Mesenchymal stem cell (in vitro differentiated cells and primary cell): ENCODE data around the gene NEK1.

Experiments
- DNase-seq: peaks from one replicate; pipeline ENCODE4 v3.0.0-alpha.2; 2013
- H2AFZ ChIP-seq: one replicate; pipeline ENCODE4 v1.6.1; 2013; ENCODE audit warnings: low read depth, mild to moderate bottlenecking, control low read depth, inconsistent platforms, low read length, moderate library complexity
- H2AK5ac ChIP-seq: 2 replicates; pipeline ENCODE4 v1.6.1; 2013; ENCODE audit warnings: low read length, moderate library complexity, mild to moderate bottlenecking, inconsistent platforms; ENCODE audit not compliant: severe bottlenecking
- H2BK120ac ChIP-seq: one replicate; pipeline ENCODE4 v1.6.1; 2013; ENCODE audit warnings: low read depth, mild to moderate bottlenecking, inconsistent platforms, low read length, moderate library complexity
- H2BK12ac ChIP-seq, 2 experiments: one replicate each; pipeline ENCODE4 v1.6.1; 2013; ENCODE audit warnings: inconsistent platforms in 2 of 2, low read length in 2 of 2, mild to moderate bottlenecking in 2 of 2, moderate library complexity in 2 of 2, control low read depth in 1 of 2
- H2BK15ac ChIP-seq: one replicate; pipeline ENCODE4 v1.6.1; 2013; ENCODE audit warnings: mild to moderate bottlenecking, low read depth, inconsistent platforms; ENCODE audit not compliant: poor library complexity, severe bottlenecking
- H2BK5ac ChIP-seq: 2 replicates; pipeline ENCODE4 v1.6.1; 2013; ENCODE audit warnings: low read depth, mild to moderate bottlenecking, low read length, control low read depth, inconsistent platforms; ENCODE audit not compliant: poor library complexity, severe bottlenecking
- H3K14ac ChIP-seq, 2 experiments: one replicate each; pipeline ENCODE4 v1.6.1; 2013; ENCODE audit warnings: inconsistent platforms in 2 of 2, low read length in 2 of 2, control low read depth in 1 of 2, mild to moderate bottlenecking in 1 of 2, moderate library complexity in 1 of 2
- H3K18ac ChIP-seq, 2 experiments: one replicate each; pipeline ENCODE4 v1.6.1; 2013; ENCODE audit warnings: inconsistent platforms in 2 of 2, low read length in 2 of 2, control low read depth in 1 of 2, low read depth in 1 of 2, mild to moderate bottlenecking in 1 of 2
- H3K23ac ChIP-seq, 2 experiments: one replicate each; pipeline ENCODE4 v1.6.1; 2013; ENCODE audit warnings: inconsistent platforms in 2 of 2, low read length in 2 of 2, mild to moderate bottlenecking in 2 of 2, moderate library complexity in 2 of 2, control low read depth in 1 of 2
- H3K27ac ChIP-seq: 2 replicates; pipeline ENCODE4 v1.5.1; 2013; ENCODE audit warnings: mild to moderate bottlenecking, moderate library complexity, low read length, control low read depth, inconsistent platforms; ENCODE audit not compliant: poor library complexity, severe bottlenecking
- H3K27me3 ChIP-seq, 2 experiments: 2 replicates each; pipeline versions ENCODE4 v1.6.1 to v1.7.0; 2013; ENCODE audit warnings: low read length in 2 of 2, mild to moderate bottlenecking in 2 of 2, moderate library complexity in 2 of 2, control low read depth in 1 of 2, inconsistent platforms in 1 of 2; ENCODE audit not compliant: control insufficient read depth in 1 of 2, insufficient read depth in 1 of 2
- H3K36me3 ChIP-seq, 2 experiments: 2 replicates each; pipeline versions ENCODE4 v1.6.1 to v1.7.0; 2013; ENCODE audit warnings: low read length in 2 of 2, control low read depth in 1 of 2, inconsistent platforms in 1 of 2, low read depth in 1 of 2, mild to moderate bottlenecking in 1 of 2; ENCODE audit not compliant: insufficient read depth in 2 of 2, control insufficient read depth in 1 of 2
- H3K4ac ChIP-seq, 2 experiments: one replicate each; pipeline ENCODE4 v1.6.1; 2013; ENCODE audit warnings: inconsistent platforms in 2 of 2, low read length in 2 of 2, mild to moderate bottlenecking in 2 of 2, moderate library complexity in 2 of 2, control low read depth in 1 of 2, low read depth in 1 of 2
- H3K4me1 ChIP-seq: 2 replicates; pipeline ENCODE4 v1.6.1; 2013; ENCODE audit warnings: low read depth, low read length, control low read depth; ENCODE audit not compliant: control insufficient read depth, insufficient read depth
- H3K4me2 ChIP-seq: 2 replicates; pipeline ENCODE4 v1.6.1; 2013; ENCODE audit warnings: low read length, mild to moderate bottlenecking, inconsistent platforms; ENCODE audit not compliant: poor library complexity, severe bottlenecking
- H3K4me3 ChIP-seq, 2 experiments: 2 replicates each; pipeline versions ENCODE4 v1.5.1 to v1.7.0; 2013; ENCODE audit warnings: low read length in 2 of 2, mild to moderate bottlenecking in 2 of 2, control low read depth in 1 of 2, low read depth in 1 of 2; ENCODE audit not compliant: insufficient read depth in 1 of 2
- H3K79me1 ChIP-seq: replicated peaks from 2 replicates; pipeline ENCODE4 v1.6.1; 2013; ENCODE audit warnings: mild to moderate bottlenecking, control low read depth, low read length, inconsistent platforms; ENCODE audit not compliant: poor library complexity, severe bottlenecking
- H3K9ac ChIP-seq: 2 replicates; pipeline ENCODE4 v1.7.0; 2013; ENCODE audit warnings: mild to moderate bottlenecking, low read length, moderate library complexity
- H3K9me3 ChIP-seq: 2 replicates; pipeline ENCODE4 v1.7.0; 2013; ENCODE audit warnings: mild to moderate bottlenecking, low read length; ENCODE audit not compliant: control insufficient read depth
- H4K8ac ChIP-seq: one replicate; pipeline ENCODE4 v1.6.1; 2013; ENCODE audit warnings: inconsistent platforms, mild to moderate bottlenecking, low read length, moderate library complexity
- H4K91ac ChIP-seq: one replicate; pipeline ENCODE4 v1.6.1; 2013; ENCODE audit warnings: mild to moderate bottlenecking, low read length, inconsistent platforms
- WGBS: methylation state at CpG from one replicate; pipeline ENCODE4 v1.1.7; 2013; ENCODE audit warnings: mixed read lengths; 5-methylcytosine and 5-hydroxymethylcytosine counted together

Gene NEK1

DNA sequence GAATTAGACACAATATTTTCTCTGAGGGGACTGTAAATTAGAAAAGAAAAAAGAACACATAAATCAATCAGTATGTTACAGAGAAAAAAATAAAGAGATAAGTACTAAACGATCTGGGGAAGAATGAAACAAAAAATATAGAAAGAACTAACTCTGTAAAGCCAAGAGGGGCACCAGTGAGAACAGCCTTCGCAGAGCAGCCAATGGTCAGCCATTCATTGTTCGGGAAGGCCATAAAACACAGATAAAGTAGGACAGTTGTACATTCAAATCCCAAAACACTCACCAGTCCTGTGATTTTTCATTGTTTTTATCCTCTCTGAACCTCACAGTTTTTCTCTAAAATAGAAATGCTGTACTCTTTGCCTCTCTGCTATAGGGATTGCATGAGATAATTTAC lies 127.9 kb downstream of the NEK1 start:
- H2BK120ac ChIP-seq, result no peak overlapping the region

DNA sequence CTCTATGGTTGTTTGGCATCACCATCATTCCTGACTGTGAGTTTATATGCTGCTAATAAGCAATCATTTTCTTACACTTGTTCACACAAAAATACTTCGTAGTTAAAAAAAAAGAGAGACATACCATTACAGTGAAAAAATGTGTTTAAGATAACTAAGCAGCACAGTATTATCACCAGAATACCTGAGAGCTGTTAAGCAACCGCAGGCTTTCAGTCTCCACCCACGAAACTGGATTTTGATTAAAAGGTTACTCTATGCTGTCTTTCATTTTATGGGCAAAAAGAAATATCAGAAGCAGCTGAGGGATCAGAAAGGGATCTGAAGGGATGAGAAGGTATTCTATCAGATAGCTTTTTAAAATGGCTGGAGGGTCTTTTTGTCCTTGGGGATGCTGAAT lies 148.3 kb downstream of the NEK1 start:
- Histone ChIP-seq H3K4me3 (no peak overlapping the region), H2BK12ac (no peak overlapping the region), H3K9me3 (no peaks in the 10 kb centered on the region), H3K27me3 (no peaks in the 10 kb centered on the region), H2BK120ac (no peak overlapping the region), H4K91ac (no peak overlapping the region), H3K79me1 (no peaks in the 10 kb centered on the region), H2AFZ (no peak overlapping the region), H3K36me3 (peaks cover 0 to 13% of the 10 kb centered on the region in 2 experiments), H3K4me2 (no peak overlapping the region), H2BK5ac (no peak overlapping the region), H3K27ac (no peak overlapping the region), H3K9ac (no peak overlapping the region), H2BK15ac (no peak overlapping the region), H2AK5ac (no peak overlapping the region), H3K4ac (no peak overlapping the region), H3K4me1 (no peaks in the 10 kb centered on the region), H3K23ac (no peak overlapping the region), H4K8ac (no peak overlapping the region), H3K14ac (no peak overlapping the region), H3K18ac (no peak overlapping the region)
- DNase-seq, result no peak
- 100% methylated on average over 2 of the region's 3 CpGs for WGBS

More for the DNA sequence above, 127.9 kb downstream of the NEK1 start:
- no peak overlapping the region for H2BK5ac ChIP-seq
- no peak overlapping the region for H2AK5ac ChIP-seq
- no peak overlapping the region for H4K91ac ChIP-seq
- WGBS, result 79% methylated on average over 3 of the region's 3 CpGs
- H3K18ac ChIP-seq, result no peak overlapping the region
- H3K79me1 ChIP-seq, result peaks cover 2% of the 10 kb centered on the region
- H3K4me1 ChIP-seq, result peaks cover 1% of the 10 kb centered on the region
- H3K23ac ChIP-seq, result no peak overlapping the region
- H3K4me2 ChIP-seq, result no peak overlapping the region
- no peak overlapping the region for H2BK15ac ChIP-seq
- no peak overlapping the region for H3K27ac ChIP-seq
- peaks cover 0 to 8% of the 10 kb centered on the region in 2 experiments for H3K36me3 ChIP-seq
- no peak overlapping the region for H3K4ac ChIP-seq
- H3K4me3 ChIP-seq, result no peak overlapping the region
- no peaks in the 10 kb centered on the region for H3K27me3 ChIP-seq
- peak overlapping the region; percentile 23 for H3K9ac ChIP-seq
- H2BK12ac ChIP-seq, result no peak overlapping the region
- DNase-seq, result peak; percentile 31
- H4K8ac ChIP-seq, result no peak overlapping the region
- no peak overlapping the region for H3K14ac ChIP-seq
- no peak overlapping the region for H2AFZ ChIP-seq
- H3K9me3 ChIP-seq, result peaks cover 10% of the 10 kb centered on the region

DNA sequence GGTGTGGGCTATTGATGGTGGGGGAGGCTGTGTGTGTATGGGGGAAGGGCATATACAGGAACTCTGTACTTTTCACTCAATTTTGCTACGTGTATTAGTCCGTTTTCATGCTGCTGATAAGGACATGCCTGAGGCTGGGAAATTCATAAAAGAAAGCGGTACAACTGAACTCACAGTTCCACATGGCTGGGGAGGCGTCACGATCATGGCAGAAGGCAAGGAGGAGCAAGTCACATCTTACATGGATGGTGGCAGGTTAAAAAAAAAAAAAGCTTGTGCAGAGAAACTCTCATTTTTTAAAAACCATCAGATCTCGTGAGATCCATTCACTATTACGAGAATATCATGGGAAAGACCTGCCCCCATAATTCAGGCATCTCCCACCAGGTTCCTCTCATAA lies 152.3 kb downstream of the NEK1 start:
- Histone ChIP-seq H3K4me2 (no peak overlapping the region), H2AFZ (no peak overlapping the region), H3K79me1 (peaks cover 2% of the 10 kb centered on the region), H2BK120ac (no peak overlapping the region), H3K9me3 (no peaks in the 10 kb centered on the region), H3K18ac (no peak overlapping the region), H2BK5ac (no peak overlapping the region), H3K27me3 (no peaks in the 10 kb centered on the region), H3K4me1 (no peaks in the 10 kb centered on the region), H2BK12ac (no peak overlapping the region), H2BK15ac (no peak overlapping the region), H4K91ac (no peak overlapping the region), H3K4ac (no peak overlapping the region), H3K23ac (no peak overlapping the region), H3K14ac (no peak overlapping the region), H3K9ac (no peak overlapping the region), H3K4me3 (no peak overlapping the region), H2AK5ac (no peak overlapping the region), H3K36me3 (peaks cover 0 to 13% of the 10 kb centered on the region in 2 experiments), H3K27ac (no peak overlapping the region), H4K8ac (no peak overlapping the region)
- WGBS, result 91% methylated on average over 7 of the region's 7 CpGs
- no peak for DNase-seq

- no peak overlapping the region for H3K9ac ChIP-seq
- H3K14ac ChIP-seq, result no peak overlapping the region
- no peak overlapping the region for H3K27ac ChIP-seq
- H3K18ac ChIP-seq, result no peak overlapping the region
- H2AFZ ChIP-seq, result no peak overlapping the region
- no peak overlapping the region for H3K4me3 ChIP-seq
- no peak overlapping the region for H3K4me2 ChIP-seq
- H4K8ac ChIP-seq, result no peak overlapping the region
- no peaks in the 10 kb centered on the region for H3K4me1 ChIP-seq
- H2BK120ac ChIP-seq, result no peak overlapping the region
- H3K27me3 ChIP-seq, result no peaks in the 10 kb centered on the region
- no peak overlapping the region for H2AK5ac ChIP-seq
- no peak overlapping the region for H2BK5ac ChIP-seq
- H3K36me3 ChIP-seq, result peaks cover 0 to 13% of the 10 kb centered on the region in 2 experiments
- H3K4ac ChIP-seq, result no peak overlapping the region
- H3K23ac ChIP-seq, result no peak overlapping the region
- H2BK15ac ChIP-seq, result no peak overlapping the region
- no peaks in the 10 kb centered on the region for H3K9me3 ChIP-seq
- H3K79me1 ChIP-seq, result peaks cover 2% of the 10 kb centered on the region
- H2BK12ac ChIP-seq, result no peak overlapping the region
- DNase-seq, result no peak
- no peak overlapping the region for H4K91ac ChIP-seq
These were observed 153.8 kb downstream of the NEK1 start for GRCh38 chr4:169458575-169458974.
